HepG2 (cell line): ENCODE results near the gene AK3. TPM values are rescaled to one million over a fixed set of nuclear protein-coding genes. Genes with fewer than 3 reads are reported as not detected.

Source experiments
- E2F5 ChIP-seq: sonication (generic); formaldehyde crosslinking; conservative IDR thresholded peaks from 2 replicates; pipeline ENCODE4 v1.4.0; 2020; ENCODE audit warnings: missing genetic modification reagents
- IRX3 ChIP-seq: sonication (generic); formaldehyde crosslinking; IDR thresholded peaks from 2 replicates; pipeline ENCODE4 v1.8.1; 2023; ENCODE audit warnings: mild to moderate bottlenecking, low read depth, missing genetic modification reagents, borderline replicate concordance
- KDM2A ChIP-seq: sonication (generic); formaldehyde crosslinking; IDR thresholded peaks from 2 replicates; pipeline ENCODE4 v1.4.0; 2020; ENCODE audit warnings: low read depth, missing genetic modification reagents, borderline replicate concordance
- MTA1 ChIP-seq: sonication (generic); formaldehyde crosslinking; IDR thresholded peaks from 2 replicates; pipeline ENCODE4 v1.4.0; 2020; ENCODE audit warnings: missing genetic modification reagents, mild to moderate bottlenecking, borderline replicate concordance
- MZF1 ChIP-seq: sonication (generic); formaldehyde crosslinking; IDR thresholded peaks from 2 replicates; pipeline ENCODE4 v1.8.1; 2023; ENCODE audit warnings: mild to moderate bottlenecking, missing genetic modification reagents, borderline replicate concordance
- NPAS2 ChIP-seq: sonication (generic); formaldehyde crosslinking; IDR thresholded peaks from 2 replicates; pipeline ENCODE4 v1.8.0; 2022; ENCODE audit warnings: mild to moderate bottlenecking, missing genetic modification reagents, borderline replicate concordance
- RFX1 ChIP-seq: fragments of 450-650 bp; IDR thresholded peaks from 2 replicates; pipeline ENCODE4 v1.6.1; 2017
- TFE3 ChIP-seq: IDR thresholded peaks from 2 replicates; pipeline ENCODE4 v1.6.1; 2016
- TOE1 ChIP-seq: sonication (generic); formaldehyde crosslinking; IDR thresholded peaks from 2 replicates; pipeline ENCODE4 v1.4.0; 2020; ENCODE audit warnings: mild to moderate bottlenecking, missing genetic modification reagents
- ZNF274 ChIP-seq: sonication (generic); formaldehyde crosslinking; IDR thresholded peaks from 2 replicates; pipeline ENCODE4 v1.5.1; 2020; ENCODE audit warnings: mild to moderate bottlenecking, missing genetic modification reagents
- ZNF510 ChIP-seq: sonication (generic); formaldehyde crosslinking; IDR thresholded peaks from 2 replicates; pipeline ENCODE4 v1.4.0; 2020; ENCODE audit warnings: low read depth, mild to moderate bottlenecking, missing genetic modification reagents
- ZNF558 ChIP-seq: sonication (generic); formaldehyde crosslinking; IDR thresholded peaks from 2 replicates; pipeline ENCODE4 v1.9.0; 2022; ENCODE audit warnings: mild to moderate bottlenecking, missing genetic modification reagents, borderline replicate concordance
- ZNF768 ChIP-seq: sonication (generic); formaldehyde crosslinking; IDR thresholded peaks from 2 replicates; pipeline ENCODE4 v1.4.0; 2020; ENCODE audit warnings: missing genetic modification reagents
- polyA plus RNA-seq, 8 experiments: library from polyadenylated mRNA; depleted of rRNA in 3 of 8; stranded (reverse) in 7 of 8; unstranded in 1 of 8; fragments of >200 nt; fragmentation: Illumina TruSeq in 4 of 8; extraction: Trizol in 4 of 8; gene quantifications; 2 replicates each; pipeline versions ENCODE4 v1.2.1 to v1.2.3, GENCODE V29; 2011 to 2016; ENCODE audit warnings: low read depth in 4 of 8, missing spikeins in 1 of 8, mixed read lengths in 1 of 8; ENCODE audit not compliant: insufficient read depth in 1 of 8
- total RNA-seq, 5 experiments: library from RNA; depleted of rRNA; stranded (reverse); fragments of >200 nt; fragmentation: Illumina TruSeq; extraction: Trizol; gene quantifications; 2 replicates each; pipeline ENCODE4 v1.2.3, GENCODE V29; 2016; ENCODE audit warnings: low read depth in 1 of 5

The AK3 gene
- total and polyA plus RNA-seq, 2 of the 13 experiments (the other 11 are each of a cell fraction or from before 2014, with no cell fraction given), result 76.8 to 109 TPM

- TF ChIP-seq IRX3 (no peak), TFE3 (CRISPR knock-in tag) (peak; percentile 20; the same call in 1 of the 2 replicates), MTA1 (CRISPR knock-in tag) (no peak), ZNF558 (CRISPR knock-in tag) (peak; percentile 70; the same call in 1 of the 2 replicates), MZF1 (CRISPR knock-in tag) (no peak; the same call in 1 of the 2 replicates), RFX1 (peak; percentile 68; the same call in 1 of the 2 replicates), ZNF274 (CRISPR knock-in tag) (0 out of 2 replicates have a peak, but pooled peaks have one; percentile 6), NPAS2 (CRISPR knock-in tag) (no peak), ZNF510 (CRISPR knock-in tag) (0 out of 2 replicates have a peak, but pooled peaks have one; percentile 3), ZNF768 (no peak), TOE1 (no peak), KDM2A (CRISPR knock-in tag) (0 out of 2 replicates have a peak, but pooled peaks have one; percentile 1), E2F5 (CRISPR knock-in tag) (no peak)
These were observed 77.8 kb downstream of the AK3 start (continued) for GRCh38 chr9:4662989-4663792.
